VCaP (cell line): Measurements from ENCODE around the gene SELENOO.

Experiments
- H3K27ac ChIP-seq: fragments of 450-650 bp; 2 replicates; pipeline ENCODE4 v1.5.1; 2017
- TF ChIP-seq, protein P1 (sequence below): fragments of 450-650 bp; conservative IDR thresholded peaks from 2 replicates; pipeline ENCODE4 v1.5.1; 2017; ENCODE audit warnings: mild to moderate bottlenecking, moderate library complexity

Gene SELENOO

DNA sequence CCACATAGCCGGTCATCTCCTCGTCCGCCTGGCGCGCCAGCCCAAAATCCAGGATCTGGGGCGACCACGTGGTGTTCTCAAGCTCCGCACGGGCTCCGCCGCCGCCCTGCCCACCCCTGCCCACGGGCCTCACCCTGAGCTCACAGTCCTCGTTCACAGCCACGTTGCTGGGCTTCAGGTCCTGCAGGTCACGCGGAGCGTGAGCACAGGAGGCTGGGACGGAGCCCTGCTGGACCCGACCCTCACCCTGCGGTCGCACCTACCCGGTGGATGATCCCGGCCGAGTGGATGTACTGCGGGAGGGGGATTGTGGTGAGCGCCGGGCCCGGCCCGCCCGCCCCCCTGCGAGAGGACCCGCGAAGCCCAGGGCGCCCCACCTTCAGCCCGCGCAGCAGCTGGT is 66.2 kb downstream of the SELENOO start:
- H3K27ac ChIP-seq = no peak overlapping the region
- TF ChIP-seq, protein P1, sequence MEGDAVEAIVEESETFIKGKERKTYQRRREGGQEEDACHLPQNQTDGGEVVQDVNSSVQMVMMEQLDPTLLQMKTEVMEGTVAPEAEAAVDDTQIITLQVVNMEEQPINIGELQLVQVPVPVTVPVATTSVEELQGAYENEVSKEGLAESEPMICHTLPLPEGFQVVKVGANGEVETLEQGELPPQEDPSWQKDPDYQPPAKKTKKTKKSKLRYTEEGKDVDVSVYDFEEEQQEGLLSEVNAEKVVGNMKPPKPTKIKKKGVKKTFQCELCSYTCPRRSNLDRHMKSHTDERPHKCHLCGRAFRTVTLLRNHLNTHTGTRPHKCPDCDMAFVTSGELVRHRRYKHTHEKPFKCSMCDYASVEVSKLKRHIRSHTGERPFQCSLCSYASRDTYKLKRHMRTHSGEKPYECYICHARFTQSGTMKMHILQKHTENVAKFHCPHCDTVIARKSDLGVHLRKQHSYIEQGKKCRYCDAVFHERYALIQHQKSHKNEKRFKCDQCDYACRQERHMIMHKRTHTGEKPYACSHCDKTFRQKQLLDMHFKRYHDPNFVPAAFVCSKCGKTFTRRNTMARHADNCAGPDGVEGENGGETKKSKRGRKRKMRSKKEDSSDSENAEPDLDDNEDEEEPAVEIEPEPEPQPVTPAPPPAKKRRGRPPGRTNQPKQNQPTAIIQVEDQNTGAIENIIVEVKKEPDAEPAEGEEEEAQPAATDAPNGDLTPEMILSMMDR = no peak
